Sigmoid colon (tissue), 4 donors: Measurements from ENCODE around the gene TCF7.

Experiments used
- CTCF ChIP-seq, 4 experiments: fragments of 450-650 bp in 3 of 4; fragments of 200-600 bp in 1 of 4; IDR thresholded peaks; one replicate each; pipeline ENCODE4 v1.5.1; 2016 to 2019; ENCODE audit warnings: antibody characterized with exemption in 4 of 4, mild to moderate bottlenecking in 3 of 4, moderate library complexity in 2 of 4
- EP300 ChIP-seq, 4 donors: sonication (generic); formaldehyde crosslinking; IDR thresholded peaks; one replicate each; pipeline ENCODE4 v1.6.1; 2017; ENCODE audit warnings: antibody characterized with exemption in 4 of 4
- POLR2A ChIP-seq, 2 donors: fragments of 450-650 bp; IDR thresholded peaks; one replicate each; pipeline ENCODE4 v1.6.1; 2016; ENCODE audit warnings: antibody characterized with exemption in 2 of 2, mild to moderate bottlenecking in 2 of 2, moderate library complexity in 2 of 2
- POLR2AphosphoS5 ChIP-seq, 4 donors: sonication (generic); formaldehyde crosslinking; IDR thresholded peaks; one replicate each; pipeline ENCODE4 v1.6.1; 2017; ENCODE audit warnings: antibody characterized with exemption in 4 of 4

DNA sequence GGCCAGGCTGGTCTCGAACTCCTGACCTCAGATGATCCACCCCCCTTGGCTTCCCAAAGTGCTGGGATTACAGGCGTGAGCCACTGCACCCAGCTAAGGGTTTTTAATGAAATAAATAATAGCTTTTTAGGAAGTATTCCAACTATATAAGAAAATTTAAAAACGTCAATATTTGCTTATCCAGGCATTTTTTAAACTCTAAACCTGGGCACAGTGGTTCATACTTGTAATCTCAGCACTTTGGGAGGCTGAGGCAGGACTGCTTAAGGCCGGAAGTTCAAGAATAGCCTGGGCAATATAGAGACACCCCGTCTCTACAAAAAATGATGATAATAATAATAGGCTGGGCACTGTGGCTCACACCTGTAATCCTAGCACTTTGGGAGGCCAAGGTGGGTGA is 48.1 kb downstream of the TCF7 start:
- TF ChIP-seq CTCF (IDR thresholded peaks at IDR 0.05) (no peak), POLR2A (IDR thresholded peaks at IDR 0.05) (no peak), EP300 (IDR thresholded peaks at IDR 0.05) (no peak), POLR2AphosphoS5 (IDR thresholded peaks at IDR 0.05) (no peak)
